Measurements from ENCODE around the gene PARD3B. TPM values are rescaled to one million over a fixed set of nuclear protein-coding genes. Genes with fewer than 3 reads are reported as not detected.

PARD3B gene
- total RNA-seq, 1 experiment from 2014 or later, result 6.4 TPM

GRCh38 chr2:204581946-204582345 is 36.7 kb downstream of the PARD3B start:
- Histone ChIP-seq H3K9ac (ENCODE audit: extremely low read depth, insufficient read length, low read length) (no peak overlapping the region), H3K23ac (ENCODE audit: insufficient read length, low read depth, low read length) (no peak overlapping the region), H4K8ac (replicated peaks; ENCODE audit: insufficient read length, low read depth, low read length) (no peak overlapping the region), H3T11ph (ENCODE audit: low read length) (no peak overlapping the region), H3K9me3 (ENCODE audit: control insufficient read depth, low read depth, low read length) (no peaks in the 10 kb centered on the region), H3K27me3 (ENCODE audit: insufficient read depth, low read length) (no peaks in the 10 kb centered on the region), H3K14ac (ENCODE audit: insufficient read depth, low read length) (no peak overlapping the region), H3K18ac (ENCODE audit: insufficient read length, low read depth, low read length) (no peak overlapping the region), H2BK5ac (ENCODE audit: insufficient read length, low read length) (no peak overlapping the region), H2AFZ (ENCODE audit: low read length) (no peak overlapping the region), H3K79me1 (ENCODE audit: insufficient read depth, low read depth, low read length, poor library complexity, severe bottlenecking) (no peaks in the 10 kb centered on the region), H3K27ac (ENCODE audit: insufficient read length, low read depth, low read length) (no peak overlapping the region), H3K56ac (ENCODE audit: insufficient read length, low read depth, low read length) (no peak overlapping the region), H2BK15ac (ENCODE audit: low read depth, low read length) (no peak overlapping the region), H2BK20ac (ENCODE audit: low read depth, low read length, poor library complexity, severe bottlenecking) (no peak overlapping the region), H2BK120ac (ENCODE audit: low read depth, low read length, poor library complexity, severe bottlenecking) (no peak overlapping the region), H3K4me2 (ENCODE audit: insufficient read depth, insufficient read length, low read length) (no peak overlapping the region), H3K4me1 (ENCODE audit: insufficient read depth, low read length) (no peaks in the 10 kb centered on the region; the same call in 1 of the 2 replicates), H4K5ac (ENCODE audit: insufficient read length, low read depth, low read length) (no peak overlapping the region), H3K23me2 (ENCODE audit: insufficient read length, low read depth, low read length, poor library complexity, severe bottlenecking) (no peaks in the 10 kb centered on the region), H3K79me2 (ENCODE audit: insufficient read depth, low read length) (no peaks in the 10 kb centered on the region), H2AK5ac (ENCODE audit: insufficient read length, low read length) (no peak overlapping the region), H4K20me1 (ENCODE audit: control insufficient read depth, insufficient read depth, insufficient read length) (no peaks in the 10 kb centered on the region), H3K4ac (ENCODE audit: low read depth, low read length) (no peak overlapping the region), H4K91ac (ENCODE audit: insufficient read length, low read depth, low read length) (no peak overlapping the region), H2BK12ac (ENCODE audit: insufficient read length, low read depth, low read length) (no peak overlapping the region)
- no CpG with 5 or more reads among the region's 4 CpGs for WGBS (ENCODE audit: extremely low coverage, insufficient read length, low lambda C conversion rate)
- Mint-ChIP-seq H3K27me3 (ENCODE audit: low read depth) (no peaks in the 10 kb centered on the region; the same call in 1 of the 2 replicates), H3K36me3 (ENCODE audit: insufficient read depth in 1 of 3, low read depth in 3 of 3) (no peaks in the 10 kb centered on the region), H3K9me3 (no peaks in the 10 kb centered on the region), H3K4me3 (no peak overlapping the region), H3K27ac (no peak overlapping the region), H3K4me1 (no peaks in the 10 kb centered on the region; a peak in 1 of 4 replicates)
- TF ChIP-seq CTCF (conservative IDR thresholded peaks at IDR 0.05), result no peak
- DNase-seq, result no peak

All from H9 (cell line).